GM13976 (cell line): ENCODE results near the gene KRTAP5-8.
"Not testable (repeated sequence)": the region's sequence is repeated elsewhere in the genome, so short reads cannot be mapped to it uniquely, and the experiment has no call there.

Experiments
- DNase-seq: peaks from one replicate; pipeline ENCODE4 v3.0.0; 2012; ENCODE audit warnings: low spot score
- in situ Hi-C: fragments of 300-500 bp; cut with MboI; formaldehyde crosslinking; loops from one replicate; pipeline ENCODE4 v1.12.0; 2022; ENCODE audit warnings: low sequenced_read_pairs, mixed read lengths, inconsistent platforms; ENCODE audit not compliant: unreplicated experiment
- TF ChIP-seq, protein P1 (sequence below): IDR thresholded peaks from 2 replicates; pipeline ENCODE4 v1.5.1; 2012; ENCODE audit warnings: borderline replicate concordance, mild to moderate bottlenecking; ENCODE audit not compliant: insufficient read depth; ENCODE audit errors: extremely low read depth, missing control alignments, control extremely low read depth

The KRTAP5-8 gene

DNA sequence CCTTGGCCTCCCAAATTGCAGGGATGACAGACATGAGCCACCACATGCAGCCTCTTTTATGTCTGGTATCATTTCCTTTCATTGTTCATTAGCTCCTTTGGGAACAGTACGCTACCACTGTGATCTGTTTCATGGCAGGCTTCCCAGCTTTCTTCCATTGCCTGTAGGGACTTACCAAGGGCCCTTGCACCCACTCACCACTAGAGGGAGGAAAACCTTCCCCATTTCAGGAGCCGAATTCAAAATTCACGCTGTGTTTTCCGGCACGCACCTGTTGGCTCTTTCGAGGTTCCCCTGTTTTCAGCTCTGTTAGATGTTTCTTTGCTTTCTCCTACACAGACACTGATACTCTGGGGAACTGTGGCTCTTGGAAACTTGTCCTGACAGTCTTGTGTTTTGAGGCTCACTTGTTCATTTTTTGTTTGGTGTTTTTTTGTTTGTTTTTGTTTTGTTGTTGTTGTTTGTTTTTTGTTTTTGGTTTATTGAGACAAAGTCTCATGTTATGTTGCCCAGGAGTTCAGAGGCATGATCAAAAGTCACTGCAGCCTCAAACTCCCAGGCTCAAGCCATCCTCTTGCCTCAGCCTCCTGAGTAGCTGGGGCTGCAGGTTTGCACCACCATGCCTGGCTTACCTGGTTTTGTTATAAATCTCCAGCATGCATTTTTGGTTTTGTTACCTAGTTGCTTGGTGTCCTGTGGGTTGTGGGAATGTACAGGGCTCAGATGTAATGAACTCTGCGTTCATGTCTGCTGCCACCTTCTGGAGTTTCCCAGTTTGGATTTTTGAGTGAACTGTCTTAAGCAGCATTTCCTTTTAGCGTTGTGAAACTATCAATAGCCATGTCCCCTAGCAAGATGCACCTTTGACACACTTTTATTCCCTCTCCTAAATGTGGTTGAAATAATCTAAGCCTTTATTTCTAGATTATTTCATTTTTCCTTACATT lies 42.5 kb downstream of the KRTAP5-8 start:
- TF ChIP-seq, protein P1, sequence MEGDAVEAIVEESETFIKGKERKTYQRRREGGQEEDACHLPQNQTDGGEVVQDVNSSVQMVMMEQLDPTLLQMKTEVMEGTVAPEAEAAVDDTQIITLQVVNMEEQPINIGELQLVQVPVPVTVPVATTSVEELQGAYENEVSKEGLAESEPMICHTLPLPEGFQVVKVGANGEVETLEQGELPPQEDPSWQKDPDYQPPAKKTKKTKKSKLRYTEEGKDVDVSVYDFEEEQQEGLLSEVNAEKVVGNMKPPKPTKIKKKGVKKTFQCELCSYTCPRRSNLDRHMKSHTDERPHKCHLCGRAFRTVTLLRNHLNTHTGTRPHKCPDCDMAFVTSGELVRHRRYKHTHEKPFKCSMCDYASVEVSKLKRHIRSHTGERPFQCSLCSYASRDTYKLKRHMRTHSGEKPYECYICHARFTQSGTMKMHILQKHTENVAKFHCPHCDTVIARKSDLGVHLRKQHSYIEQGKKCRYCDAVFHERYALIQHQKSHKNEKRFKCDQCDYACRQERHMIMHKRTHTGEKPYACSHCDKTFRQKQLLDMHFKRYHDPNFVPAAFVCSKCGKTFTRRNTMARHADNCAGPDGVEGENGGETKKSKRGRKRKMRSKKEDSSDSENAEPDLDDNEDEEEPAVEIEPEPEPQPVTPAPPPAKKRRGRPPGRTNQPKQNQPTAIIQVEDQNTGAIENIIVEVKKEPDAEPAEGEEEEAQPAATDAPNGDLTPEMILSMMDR, result peak; percentile 68
- in situ Hi-C loops, result no loop called here
- peak; percentile 65 for DNase-seq

DNA sequence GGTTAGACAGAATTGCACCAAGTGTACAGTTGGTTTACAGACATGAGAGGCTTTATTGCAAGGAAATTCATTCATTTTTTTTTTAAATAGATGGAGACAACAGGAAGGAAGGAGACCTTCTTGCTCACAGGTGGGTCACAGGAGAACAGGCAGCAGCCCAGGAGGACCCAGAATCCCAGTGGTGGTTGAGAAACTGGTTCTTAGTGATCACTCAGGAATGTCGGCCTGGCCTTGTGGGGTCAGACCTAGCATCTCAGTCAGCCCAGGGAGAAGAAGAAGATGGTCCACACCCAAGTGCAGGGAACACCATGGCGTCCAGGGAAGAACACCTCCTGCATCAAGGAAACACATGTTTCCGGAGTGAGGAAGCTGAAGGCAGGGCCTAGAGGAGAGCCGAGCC lies 44.0 kb downstream of the KRTAP5-8 start:
- in situ Hi-C loops, result no loop called here
- no peak for DNase-seq
- TF ChIP-seq, protein P1, result no peak

DNA sequence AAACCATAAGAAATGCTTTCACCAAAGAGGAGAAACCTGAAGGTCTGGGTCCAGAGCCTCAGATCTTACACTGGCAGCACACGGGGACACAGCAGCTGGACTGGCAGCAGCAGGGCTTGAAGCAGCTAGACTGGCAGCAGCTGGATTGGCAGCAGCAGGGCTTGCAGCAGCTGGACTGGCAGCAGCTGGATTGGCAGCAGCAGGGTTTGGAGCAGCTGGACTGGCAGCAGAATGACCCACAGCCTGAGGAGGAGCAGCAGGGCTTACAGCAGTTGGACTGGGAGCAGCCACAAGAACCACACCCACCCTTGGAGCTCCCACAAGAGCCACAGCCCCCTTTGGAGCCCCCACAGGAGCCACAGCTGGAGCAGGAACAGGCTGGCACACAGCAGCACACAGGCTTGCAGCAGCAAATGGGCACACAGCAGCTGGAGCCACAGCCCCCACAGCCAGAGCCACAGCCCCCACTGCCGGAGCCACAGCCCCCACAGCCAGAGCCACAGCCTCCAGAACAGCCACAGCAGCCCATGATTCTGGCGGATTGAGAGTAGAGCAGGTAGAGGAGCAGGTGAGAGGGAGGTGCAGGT lies 44.6 kb downstream of the KRTAP5-8 start, which contains the start of gene KRTAP5-11:
Gene KRTAP5-11 (minus strand): TSS at position 567 of the 587 bp plus-strand sequence. CDS start 38 bp downstream, at position 529.
- no peak for DNase-seq
- TF ChIP-seq, protein P1, result no peak
- in situ Hi-C loops, result no loop called here

DNA sequence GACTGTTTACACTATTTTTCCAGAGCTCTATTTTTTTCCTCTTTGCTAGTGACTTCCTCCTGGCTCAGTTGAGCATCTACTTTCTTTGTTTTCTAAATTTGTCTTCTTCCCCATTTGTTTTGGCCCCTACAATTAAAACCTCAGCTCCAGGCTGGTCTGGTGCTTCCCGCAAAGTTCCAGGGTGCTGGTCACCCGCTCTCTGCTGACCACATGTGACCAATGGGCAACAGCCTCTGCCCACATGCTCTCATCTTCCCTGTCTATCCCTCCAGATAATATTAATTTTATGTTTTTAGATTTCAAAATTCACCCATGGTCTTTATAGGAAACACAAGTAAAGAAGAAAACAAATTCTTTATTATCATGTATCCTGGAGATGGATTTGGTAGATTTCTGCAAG lies 45.1 kb downstream of the KRTAP5-8 start:
- in situ Hi-C loops, DNase-seq: not testable (repeated sequence)

DNA sequence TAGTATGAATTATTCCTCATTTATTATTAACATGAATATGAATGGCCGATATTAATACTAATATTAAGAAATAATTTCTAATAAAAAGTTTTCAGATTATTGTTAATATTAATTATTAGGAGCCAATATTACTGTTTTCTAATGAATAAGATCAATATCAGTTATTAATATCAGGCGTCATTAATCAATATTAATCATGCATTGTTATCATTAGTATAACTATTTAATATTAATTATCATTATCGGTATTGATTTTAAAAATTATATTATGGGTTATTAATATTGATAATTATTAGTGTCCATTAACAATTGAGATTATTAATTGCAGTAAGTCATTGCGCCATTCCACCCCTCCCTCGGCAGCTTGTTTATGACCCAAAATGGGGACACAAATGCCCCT lies 47.8 kb downstream of the KRTAP5-8 start:
- DNase-seq, in situ Hi-C loops: not testable (repeated sequence)

DNA sequence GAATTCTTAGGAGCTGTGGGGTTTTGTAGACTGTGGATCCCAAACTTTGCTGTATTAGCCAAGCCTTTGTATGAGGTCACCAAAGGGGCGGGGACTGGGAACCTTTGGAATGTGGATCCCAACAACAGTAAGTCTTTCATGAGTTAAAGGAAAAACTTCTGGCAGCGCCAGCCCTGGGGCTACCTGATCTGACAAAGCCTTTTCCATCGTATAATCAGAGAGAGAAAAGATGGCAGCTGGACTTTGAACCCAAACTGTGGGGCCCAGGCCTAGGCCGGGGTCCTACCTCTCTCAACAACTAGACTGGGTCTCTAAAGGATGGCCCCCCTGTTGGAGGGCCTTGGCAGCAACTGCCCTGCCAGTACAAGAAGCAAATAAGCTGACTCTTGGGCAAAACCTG lies 50.5 kb downstream of the KRTAP5-8 start:
- in situ Hi-C loops, DNase-seq: not testable (repeated sequence)
